Mucosa of descending colon (tissue), 3 donors: ENCODE measurements around the gene FBXL17. TPM values are rescaled to one million over a fixed set of nuclear protein-coding genes. Genes with fewer than 3 reads are reported as not detected.
A peak's percentile ranks its signal among the peaks of the same experiment; 100 is the strongest.

Source experiments
- ATAC-seq: fragments of 200-7000 bp; cut with Tn5 transposase; one replicate; pipeline ENCODE4 v1.9.1; 2020; ENCODE audit warnings: mild to moderate bottlenecking, moderate library complexity
- DNase-seq, 3 donors: peaks; one replicate each; pipeline ENCODE4 v3.0.0-alpha.2; 2020
- H3K36me3 ChIP-seq: fragments of 200-600 bp; one replicate; pipeline ENCODE4 v1.8.0; 2021; ENCODE audit warnings: low read depth, mild to moderate bottlenecking
- H3K4me1 ChIP-seq: fragments of 200-600 bp; one replicate; pipeline ENCODE4 v1.8.0; 2021; ENCODE audit warnings: low read depth, mild to moderate bottlenecking
- H3K4me3 ChIP-seq: fragments of 200-600 bp; one replicate; pipeline ENCODE4 v1.8.0; 2021; ENCODE audit warnings: mild to moderate bottlenecking
- H3K9me3 ChIP-seq: fragments of 200-600 bp; one replicate; pipeline ENCODE4 v1.8.0; 2021; ENCODE audit warnings: mild to moderate bottlenecking
- intact Hi-C, 2 donors: fragments of 100-400 bp; cut with DNase I in 1 of 2; cut with micrococcal nuclease in 1 of 2; formaldehyde crosslinking; loops; one replicate each; pipeline versions ENCODE4 v1.11.0 to v1.11.1; 2022; cut with DNase I, micrococcal nuclease
- total RNA-seq, 3 donors: library from RNA; stranded (reverse); fragmentation: NEBNext Ultra II Directional in 2 of 3; extraction: Animal tissue kit (Norgen Biotek cat#: 25700) in 2 of 3; gene quantifications; one replicate each; pipeline versions ENCODE4 v1.2.1 to v1.2.4, GENCODE V29; 2021 to 2023
- TF ChIP-seq, protein P1 (sequence below): fragments of 200-600 bp; IDR thresholded peaks from one replicate; pipeline ENCODE4 v1.8.0; 2022; ENCODE audit warnings: antibody characterized with exemption, mild to moderate bottlenecking
- donor health status: DM: no; HTN: no; CAD: no; lungs with moderate emphysema.
- donor health status: DM: no; HTN: no; CAD: no.
- donor health status: DM: no; HTN: yes; CAD: no.

The FBXL17 gene
- total RNA-seq, 3 donors from 2014 or later = 22.8 to 25.6 (median 23.8) TPM

DNA sequence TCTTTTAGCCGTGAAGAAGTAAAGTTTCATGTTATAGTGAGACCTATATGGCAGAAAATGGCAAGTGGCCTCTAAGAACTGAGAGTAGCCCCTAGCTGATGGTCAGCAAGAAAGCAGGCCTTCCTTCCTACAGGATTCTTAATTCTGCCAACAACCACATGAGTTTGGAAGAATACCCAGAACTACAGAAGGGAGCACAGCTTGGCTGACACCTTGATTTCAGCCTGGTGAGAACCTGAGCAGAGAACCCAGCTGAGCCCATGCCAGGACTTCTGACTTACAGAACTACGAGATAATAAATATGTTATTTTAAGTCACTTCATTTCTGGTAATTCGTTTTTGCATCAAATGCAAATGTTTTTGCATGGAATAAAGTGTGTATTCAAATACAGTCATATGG is 5.9 kb upstream of the FBXL17 start:
- DNase-seq = no peak
- Histone ChIP-seq H3K9me3 (no peaks in the 10 kb centered on the region), H3K4me3 (no peak overlapping the region), H3K4me1 (no peaks in the 10 kb centered on the region), H3K36me3 (no peaks in the 10 kb centered on the region)
- TF ChIP-seq, protein P1, sequence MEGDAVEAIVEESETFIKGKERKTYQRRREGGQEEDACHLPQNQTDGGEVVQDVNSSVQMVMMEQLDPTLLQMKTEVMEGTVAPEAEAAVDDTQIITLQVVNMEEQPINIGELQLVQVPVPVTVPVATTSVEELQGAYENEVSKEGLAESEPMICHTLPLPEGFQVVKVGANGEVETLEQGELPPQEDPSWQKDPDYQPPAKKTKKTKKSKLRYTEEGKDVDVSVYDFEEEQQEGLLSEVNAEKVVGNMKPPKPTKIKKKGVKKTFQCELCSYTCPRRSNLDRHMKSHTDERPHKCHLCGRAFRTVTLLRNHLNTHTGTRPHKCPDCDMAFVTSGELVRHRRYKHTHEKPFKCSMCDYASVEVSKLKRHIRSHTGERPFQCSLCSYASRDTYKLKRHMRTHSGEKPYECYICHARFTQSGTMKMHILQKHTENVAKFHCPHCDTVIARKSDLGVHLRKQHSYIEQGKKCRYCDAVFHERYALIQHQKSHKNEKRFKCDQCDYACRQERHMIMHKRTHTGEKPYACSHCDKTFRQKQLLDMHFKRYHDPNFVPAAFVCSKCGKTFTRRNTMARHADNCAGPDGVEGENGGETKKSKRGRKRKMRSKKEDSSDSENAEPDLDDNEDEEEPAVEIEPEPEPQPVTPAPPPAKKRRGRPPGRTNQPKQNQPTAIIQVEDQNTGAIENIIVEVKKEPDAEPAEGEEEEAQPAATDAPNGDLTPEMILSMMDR = no peak
- intact Hi-C loops = no loop called here
- no peak for ATAC-seq

GRCh38 chr5:108386345-108387061 is 4.6 kb upstream of the FBXL17 start:
- intact Hi-C loops = no loop called here
- Histone ChIP-seq H3K4me3 (no peak overlapping the region), H3K9me3 (no peaks in the 10 kb centered on the region), H3K36me3 (no peaks in the 10 kb centered on the region), H3K4me1 (no peaks in the 10 kb centered on the region)
- TF ChIP-seq, protein P1 = no peak
- ATAC-seq (no peak), DNase-seq (no peak)

- DNase-seq (no peak), ATAC-seq (no peak)
- no peaks in the 10 kb centered on the region for H3K9me3 ChIP-seq
- peaks cover 3% of the 10 kb centered on the region for H3K4me1 ChIP-seq
- H3K36me3 ChIP-seq = no peaks in the 10 kb centered on the region
- intact Hi-C loops = no loop called here
- no peak overlapping the region for H3K4me3 ChIP-seq
- TF ChIP-seq, protein P1 = no peak
Observed at GRCh38 chr5:108384741-108385140, 2.8 kb upstream of the FBXL17 start.

DNA sequence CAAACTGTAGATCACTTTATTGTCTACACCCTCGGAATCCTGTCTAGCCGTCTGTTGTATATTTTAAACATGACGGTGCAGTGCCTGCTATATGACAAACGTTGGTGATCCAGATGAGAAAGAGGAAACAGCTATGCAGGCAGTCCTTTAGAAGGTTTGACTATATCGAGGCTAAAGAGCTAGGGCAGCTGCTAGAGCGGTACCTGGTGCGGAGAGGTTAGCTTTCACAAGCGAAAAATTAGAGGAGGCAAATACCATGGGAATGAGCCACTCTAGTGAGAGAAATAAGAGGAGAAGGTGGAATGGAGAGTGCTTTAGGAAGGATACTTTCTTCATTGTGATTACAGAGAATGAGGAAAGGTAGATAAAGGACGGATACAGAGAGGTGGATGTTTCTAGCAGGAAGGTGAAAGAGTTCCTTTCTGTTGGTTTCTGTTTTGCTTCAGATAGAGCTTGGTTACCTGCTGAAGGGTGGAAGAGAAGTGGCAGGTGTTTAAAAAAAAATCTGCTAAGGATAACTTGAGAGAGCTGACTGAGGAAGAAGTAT is 959 bp upstream of the FBXL17 start:
- intact Hi-C loops = no loop called here
- TF ChIP-seq, protein P1 = no peak
- Histone ChIP-seq H3K4me1 (peaks cover 11% of the 10 kb centered on the region), H3K36me3 (no peaks in the 10 kb centered on the region), H3K4me3 (peak overlapping the region; percentile 94), H3K9me3 (no peaks in the 10 kb centered on the region)
- DNase-seq (peak in 1 of 3 donors; percentile 36), ATAC-seq (peak; percentile 3)

- DNase-seq (peak; percentile 82 to 90 (median 88)), ATAC-seq (peak; percentile 77)
- H3K36me3 ChIP-seq = no peaks in the 10 kb centered on the region
- TF ChIP-seq, protein P1 = no peak
- peak overlapping the region; percentile 94 for H3K4me3 ChIP-seq
- peaks cover 2% of the 10 kb centered on the region for H3K9me3 ChIP-seq
- intact Hi-C loops = no loop called here
- H3K4me1 ChIP-seq = peaks cover 11% of the 10 kb centered on the region
Observed at GRCh38 chr5:108381350-108381953, 446 bp downstream of the FBXL17 start.
